HG02852 (cell line): ENCODE measurements around the gene LSM7.

Experiments used
- ATAC-seq: cut with Tn5 transposase; IDR thresholded peaks from one replicate; pipeline ENCODE4 v1.9.1; 2021; ENCODE audit warnings: mild to moderate bottlenecking, moderate library complexity; ENCODE audit not compliant: unreplicated experiment

The LSM7 gene

GRCh38 chr19:2305452-2306280, 22.7 kb downstream of the LSM7 start:
- ATAC-seq: no peak

DNA sequence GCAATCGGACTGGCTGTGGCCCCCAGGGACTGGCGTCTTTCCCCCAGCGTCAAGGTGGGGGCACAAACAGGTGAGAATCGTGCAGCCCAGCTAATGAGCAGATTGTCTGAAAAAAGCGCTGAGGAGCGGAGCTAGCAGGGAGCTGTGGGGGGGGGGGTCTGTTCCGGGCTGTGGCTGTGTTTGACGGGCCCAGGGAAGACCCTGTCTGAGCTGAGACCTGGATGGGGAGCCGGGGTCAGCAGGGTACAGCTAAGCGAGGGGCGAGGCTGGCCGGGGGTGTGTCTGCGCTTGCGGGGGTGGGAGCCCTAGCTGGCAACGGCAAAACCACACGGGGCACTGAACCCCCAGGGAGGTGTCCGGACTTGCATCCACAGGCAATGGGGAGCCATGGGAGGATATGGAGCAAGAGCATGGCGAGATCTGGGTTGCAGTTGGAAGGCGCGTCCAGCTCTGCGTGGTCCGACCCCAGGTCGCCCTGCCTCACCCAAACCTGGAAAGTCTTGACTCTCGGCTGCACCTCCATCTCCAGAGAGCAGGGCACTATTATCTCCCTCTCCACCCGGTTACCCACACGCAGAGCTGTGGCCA, 25.1 kb downstream of the LSM7 start:
- no peak for ATAC-seq

DNA sequence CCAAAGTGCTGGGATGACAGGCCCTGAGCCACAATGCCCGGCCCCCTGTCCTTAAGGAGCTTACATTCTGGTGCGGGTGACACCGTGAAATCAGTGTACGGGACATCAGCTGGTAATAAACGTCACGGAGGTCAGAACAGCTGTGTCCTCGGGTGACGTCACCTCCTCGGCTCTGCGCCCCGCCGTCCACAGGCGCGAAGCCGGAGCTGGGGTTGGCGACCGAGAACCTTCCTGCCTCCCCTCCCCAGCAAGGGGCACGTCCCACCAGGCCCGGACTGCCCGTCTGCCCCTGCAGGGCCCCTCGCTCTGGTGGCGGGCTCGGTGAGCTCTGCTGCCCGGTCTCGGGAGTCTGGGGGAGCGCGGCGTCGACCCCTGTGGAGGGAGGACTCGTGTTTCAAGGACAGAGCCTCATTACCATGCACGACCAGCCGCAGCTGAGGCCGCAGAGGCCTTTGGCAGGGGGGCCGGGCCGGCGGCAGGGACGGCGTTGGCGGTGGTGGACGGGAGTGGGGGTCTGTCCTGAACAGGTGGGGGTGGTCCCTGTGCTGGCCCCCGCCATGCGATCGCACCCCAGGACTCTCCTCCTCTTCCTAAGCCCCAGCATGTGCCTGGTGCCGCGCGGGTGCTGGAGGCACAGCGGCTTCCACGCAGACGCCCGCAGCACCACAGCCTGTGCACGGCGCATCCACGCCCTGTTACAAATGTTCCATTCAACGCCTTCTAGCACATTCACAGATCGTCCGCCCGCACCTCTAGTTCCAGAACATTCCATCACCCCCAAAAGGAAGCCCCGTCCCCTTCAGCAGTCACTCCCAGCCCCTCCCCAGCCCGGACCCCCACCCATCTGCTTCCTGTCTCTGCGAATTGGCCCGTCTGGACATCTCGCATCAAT, 25.8 kb downstream of the LSM7 start:
- no peak for ATAC-seq

GRCh38 chr19:2300533-2300932, 27.9 kb downstream of the LSM7 start:
- no peak for ATAC-seq

- ATAC-seq: no peak
These were observed 32.2 kb downstream of the LSM7 start for GRCh38 chr19:2296141-2296540.

DNA sequence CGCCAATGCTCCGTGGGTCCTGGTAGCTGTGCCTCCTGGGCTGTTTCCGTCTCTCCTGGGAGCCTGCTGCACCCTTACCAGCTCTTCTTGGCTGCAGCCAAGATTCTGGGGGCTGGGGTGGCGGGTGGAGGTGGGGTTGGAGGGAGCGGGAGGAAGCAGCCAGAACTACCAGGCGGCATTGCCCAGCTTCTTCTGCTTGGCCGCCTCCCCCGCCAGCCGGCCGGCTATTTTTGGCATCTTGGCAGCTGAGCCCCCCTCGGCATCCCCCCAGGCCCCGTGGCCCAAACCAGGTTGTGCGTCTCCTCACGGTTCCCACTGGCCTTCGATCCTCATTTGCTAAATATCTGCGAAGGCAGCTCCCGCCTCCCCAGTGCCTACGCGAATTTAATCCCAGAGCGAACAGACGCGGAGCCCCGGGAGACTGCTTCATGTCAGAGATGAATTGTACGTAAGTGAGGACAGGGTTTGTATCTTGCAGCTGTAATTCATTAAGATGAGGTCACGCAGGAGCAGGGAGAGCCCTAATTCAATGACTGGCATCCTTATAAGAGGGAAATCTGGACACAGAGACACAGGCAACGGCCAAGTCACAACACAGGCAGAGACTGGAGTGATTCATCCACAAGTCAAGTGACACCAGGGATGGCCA, 33.6 kb downstream of the LSM7 start:
- ATAC-seq: no peak

GRCh38 chr19:2291185-2291751, 37.1 kb downstream of the LSM7 start:
- no peak for ATAC-seq

DNA sequence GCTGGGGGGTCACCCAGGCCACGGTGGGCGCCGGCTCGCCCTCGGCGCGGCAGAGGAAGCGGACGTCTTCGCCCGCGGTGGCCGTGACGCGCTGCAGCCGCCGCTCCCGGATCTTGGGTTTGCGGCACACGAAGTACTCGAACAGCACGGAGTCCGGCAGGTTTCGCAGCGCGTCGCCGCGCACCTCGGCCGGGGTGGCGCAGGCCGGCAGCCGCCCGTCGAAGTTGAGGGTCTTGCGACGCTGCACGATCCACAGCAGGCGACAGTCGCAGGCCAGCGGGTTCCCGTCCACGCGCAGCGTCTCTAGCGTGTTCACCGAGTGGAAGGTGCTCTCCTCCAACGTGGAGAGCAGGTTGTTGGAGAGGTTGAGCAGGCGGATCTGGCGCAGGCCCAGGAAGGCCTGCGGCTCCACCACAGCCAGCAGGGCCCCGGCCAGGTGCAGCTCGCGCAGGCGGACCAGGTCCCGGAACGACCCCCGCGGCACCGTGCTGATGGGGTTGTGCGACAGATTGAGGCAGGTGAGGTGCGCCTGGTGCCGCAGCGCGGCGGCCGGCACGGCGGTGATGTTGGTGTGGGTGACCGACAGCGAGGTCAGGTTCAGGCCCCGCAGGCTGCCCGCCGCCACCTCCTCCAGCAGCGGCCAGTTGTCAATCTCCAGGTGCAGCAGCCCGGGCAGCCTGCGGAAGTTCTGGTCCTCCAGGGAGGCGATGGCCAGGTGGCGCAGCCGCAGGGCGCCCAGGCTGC, 37.8 kb downstream of the LSM7 start:
- ATAC-seq: no peak

DNA sequence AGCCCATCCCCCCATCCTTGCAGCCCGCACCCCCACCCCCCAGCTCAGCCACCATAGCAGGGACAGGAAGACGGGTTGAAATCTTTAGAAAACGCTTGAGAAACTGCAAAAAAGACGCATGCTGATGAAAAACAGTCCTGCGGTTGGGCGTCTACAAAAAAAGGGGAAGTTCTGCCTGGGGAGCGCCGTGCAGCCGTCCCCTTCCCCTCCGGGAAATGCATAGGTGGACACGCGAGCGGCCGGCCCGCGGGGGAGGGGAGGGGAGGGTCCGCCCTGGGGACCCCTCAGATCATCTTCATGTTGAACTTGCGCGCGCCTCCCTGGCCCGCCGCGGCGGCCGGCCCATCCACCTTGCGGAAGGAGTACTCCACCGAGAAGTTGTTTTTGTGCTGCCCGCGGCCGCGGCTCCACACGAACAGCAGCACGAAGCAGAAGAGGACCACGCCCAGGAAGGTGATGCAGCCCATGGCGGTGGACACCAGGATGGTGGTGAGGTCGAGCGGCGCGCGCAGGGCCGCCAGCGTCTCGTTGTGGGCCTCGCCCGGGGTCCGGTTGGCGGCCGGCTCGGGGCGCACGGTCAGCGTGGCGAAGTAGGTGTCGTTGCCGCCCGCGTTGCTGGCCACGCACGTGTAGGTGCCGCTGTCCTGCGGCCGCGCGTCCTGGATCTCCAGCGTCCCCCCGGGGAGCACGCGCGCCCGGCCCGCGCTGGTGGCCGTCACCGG, 38.5 kb downstream of the LSM7 start:
- ATAC-seq: no peak

DNA sequence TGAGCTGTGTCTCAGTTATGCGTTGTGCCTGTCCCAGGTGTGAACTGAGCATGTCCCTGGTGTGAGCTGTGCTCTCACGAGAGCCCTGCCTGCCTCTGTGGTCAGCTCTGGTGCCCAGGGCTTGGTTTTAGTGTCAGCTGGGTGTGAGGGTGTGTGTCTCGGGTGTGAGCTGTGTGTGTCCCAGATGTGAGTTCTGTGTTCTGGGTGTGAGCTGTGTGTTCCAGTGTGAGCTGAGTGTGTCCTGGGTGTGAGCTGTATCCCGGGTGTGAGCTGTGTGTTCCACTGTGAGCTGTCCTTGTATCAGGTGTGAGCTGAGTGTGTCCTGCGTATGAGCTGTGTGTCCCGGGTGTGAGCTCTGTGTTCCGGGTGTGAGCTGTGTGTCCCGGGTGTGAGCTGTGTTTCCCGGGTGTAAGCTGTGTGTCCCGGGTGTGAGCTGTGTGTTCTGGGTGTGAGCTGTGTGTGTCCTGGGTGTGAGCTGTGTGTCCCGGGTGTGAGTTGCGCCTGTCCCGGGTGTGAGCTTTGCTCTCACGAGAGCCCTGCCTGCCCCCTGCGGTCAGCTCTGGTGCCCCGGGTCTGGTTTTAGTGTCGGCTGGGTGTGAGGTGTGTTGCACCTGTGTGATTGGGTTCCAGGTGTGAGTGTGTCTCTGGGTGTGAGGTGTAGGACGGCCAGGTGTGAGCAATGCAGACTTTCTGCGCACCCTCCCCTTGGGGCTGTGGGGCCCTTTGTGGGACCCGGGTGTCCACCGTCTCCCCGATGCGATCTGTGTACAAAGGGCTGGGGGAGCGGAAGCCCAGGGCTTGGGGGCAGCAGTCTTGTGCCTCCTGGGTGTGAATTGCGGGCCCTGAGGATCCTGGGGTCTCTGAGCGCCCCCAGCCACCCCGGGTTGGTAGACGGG, 39.3 kb downstream of the LSM7 start:
- ATAC-seq: no peak

DNA sequence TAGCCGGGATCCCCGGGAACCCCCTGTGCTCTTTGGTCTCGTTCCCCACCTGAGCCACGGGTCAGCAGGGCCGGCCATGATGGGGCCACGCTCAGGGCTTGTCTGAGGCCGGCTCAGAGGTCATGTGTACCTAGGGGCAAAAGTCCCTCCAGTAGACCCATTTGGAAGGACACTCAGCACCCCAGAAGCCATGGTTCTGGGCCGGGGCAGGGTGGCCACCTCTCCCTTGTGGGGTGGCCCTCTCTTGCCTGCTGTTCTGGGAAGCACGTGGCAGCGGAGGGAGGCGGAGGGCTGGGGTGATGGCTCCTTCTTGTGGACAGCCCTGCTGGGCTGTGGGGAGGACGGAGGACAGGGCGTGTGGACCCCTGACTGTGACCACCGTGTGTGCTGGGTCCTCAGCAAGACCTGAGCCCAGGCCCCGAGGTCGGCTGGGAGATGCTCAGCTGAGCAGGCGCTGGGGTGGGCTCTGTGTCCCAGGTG, 40.0 kb downstream of the LSM7 start:
- no peak for ATAC-seq

GRCh38 chr19:2287585-2288337, 40.6 kb downstream of the LSM7 start:
- no peak for ATAC-seq

DNA sequence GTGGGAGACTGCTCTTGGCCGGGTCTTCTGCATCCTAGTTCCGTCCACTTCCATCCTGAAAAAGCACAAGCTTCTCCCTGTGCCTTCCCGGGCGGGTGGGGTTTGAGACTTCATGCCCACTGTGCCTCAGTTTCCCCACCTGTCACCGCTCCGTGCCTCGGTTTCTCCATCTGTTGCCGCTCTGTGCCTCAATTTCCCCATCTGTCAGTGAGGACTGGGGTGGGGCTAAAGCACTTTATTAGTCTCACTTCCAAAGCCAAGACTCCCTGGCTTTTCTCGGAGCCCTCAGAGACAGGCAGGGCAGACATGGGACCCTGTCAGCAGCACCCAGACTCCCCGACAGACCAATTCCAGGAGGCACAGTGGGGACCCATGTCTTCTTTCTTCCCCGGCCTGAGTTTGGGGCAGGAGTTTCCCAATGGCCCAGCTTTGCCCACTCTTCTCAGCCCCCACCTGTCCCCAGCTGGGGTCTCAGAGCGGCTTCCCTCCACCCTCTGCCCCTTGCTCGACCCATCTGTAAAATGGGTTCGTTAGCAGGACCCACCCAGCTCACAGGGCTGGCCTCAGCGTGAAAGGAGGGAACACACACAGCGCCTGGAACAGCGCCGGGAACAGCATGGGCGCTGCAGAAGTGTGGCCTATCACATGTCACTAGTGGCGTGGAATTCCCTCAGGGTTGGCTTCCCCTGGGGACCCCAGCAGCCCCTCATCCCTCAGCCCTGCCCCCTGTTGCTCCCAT, 41.8 kb downstream of the LSM7 start:
- no peak for ATAC-seq

- no peak for ATAC-seq
These were observed 44.4 kb downstream of the LSM7 start for GRCh38 chr19:2283835-2284507.

DNA sequence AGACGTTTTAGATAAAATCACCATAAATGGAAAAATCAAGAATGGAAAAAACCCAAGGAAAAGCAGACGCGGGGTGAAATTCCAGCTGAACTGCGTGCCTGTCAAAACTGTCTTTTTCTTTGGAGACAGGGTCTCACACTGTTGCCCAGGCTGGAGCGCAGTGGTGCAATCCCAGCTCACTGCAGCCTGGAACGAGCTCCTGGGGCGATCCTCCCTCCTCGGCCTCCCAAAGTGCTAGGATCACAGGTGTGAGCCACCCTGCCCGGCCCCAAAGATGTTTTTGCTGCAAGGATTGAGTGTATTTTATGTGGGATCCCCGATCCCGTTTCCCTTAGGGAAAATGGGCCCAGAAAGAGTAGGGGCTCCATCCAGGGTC, 45.5 kb downstream of the LSM7 start:
- no peak for ATAC-seq

- ATAC-seq: no peak
These were observed 46.1 kb downstream of the LSM7 start, which contains the start of gene PEAK3 for GRCh38 chr19:2282062-2282861. Gene PEAK3, minus strand, starts transcription at chr19:2282175. Its CDS starts 1,244 bp downstream, at chr19:2280931.
